ENCODE measurements around the gene C1orf50. TPM values are rescaled to one million over a fixed set of nuclear protein-coding genes. Genes with fewer than 3 reads are reported as not detected.

The C1orf50 gene
- total and polyA plus RNA-seq, 2 donors (not counting 3 experiments of a cell fraction or from before 2014, with no cell fraction given): 4.8 to 7.4 TPM

DNA sequence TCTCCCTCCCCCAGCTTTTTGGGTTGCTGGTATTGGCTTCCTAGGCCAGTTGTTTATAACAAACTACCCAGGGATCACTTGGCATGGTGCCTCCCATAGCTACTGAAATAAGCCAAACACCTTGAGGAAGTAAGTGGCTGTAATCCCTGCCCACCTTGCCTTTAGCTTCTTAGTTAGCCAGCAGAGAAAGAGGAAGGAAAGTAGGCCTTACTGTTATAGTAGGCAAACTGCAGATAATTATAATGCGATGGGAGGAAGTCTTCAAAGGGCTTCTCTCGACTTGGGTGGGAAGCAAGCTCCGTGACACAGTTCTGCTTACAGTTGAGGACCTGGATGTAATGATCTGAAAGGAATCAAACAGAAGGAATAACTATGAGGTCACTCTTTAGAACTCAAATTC lies 8.4 kb upstream of the C1orf50 start:
- Histone ChIP-seq H3K27ac (ENCODE audit: insufficient read depth, low read depth, low read length) (no peak overlapping the region), H2AFZ (ENCODE audit: low read depth, low read length) (no peak overlapping the region), H3K27me3 (ENCODE audit: control insufficient read depth in 2 of 2, insufficient read depth in 2 of 2, low read length in 2 of 2) (no peaks in the 10 kb centered on the region), H3K9me3 (replicated peaks; ENCODE audit: control insufficient read depth, insufficient read depth, low read length) (no peaks in the 10 kb centered on the region), H3K9ac (replicated peaks; ENCODE audit: extremely low read depth, insufficient read depth, low read length) (no peak overlapping the region), H3K9me1 (replicated peaks; ENCODE audit: control insufficient read depth, extremely low read depth, insufficient read depth, low read length) (no peaks in the 10 kb centered on the region), H3K4me3 (replicated peaks in 1 of 3; ENCODE audit: insufficient read depth in 1 of 3, low read depth in 1 of 3, low read length in 3 of 3) (no peak overlapping the region), H3K36me3 (ENCODE audit: control insufficient read depth in 2 of 2, extremely low read depth in 1 of 2, insufficient read depth in 2 of 2, low read length in 2 of 2) (peaks cover 18 to 52% of the 10 kb centered on the region in 2 experiments), H4K20me1 (replicated peaks; ENCODE audit: control insufficient read depth, extremely low read depth, insufficient read depth, low read length) (no peaks in the 10 kb centered on the region), H3K79me2 (ENCODE audit: control insufficient read depth, insufficient read depth, low read length) (peaks cover 12% of the 10 kb centered on the region), H3K4me1 (ENCODE audit: control insufficient read depth, extremely low read depth, insufficient read depth, low read length) (no peaks in the 10 kb centered on the region), H3K4me2 (ENCODE audit: insufficient read depth, low read length) (no peak overlapping the region)
- FAIRE-seq (no peak), DNase-seq (ENCODE audit: low read depth, low spot score) (no peak)
- TF ChIP-seq GATA2 (IDR thresholded peaks at IDR 0.05; ENCODE audit: insufficient read depth, insufficient read length, low read depth, low read length): no peak
- TF ChIP-seq FOS (IDR thresholded peaks at IDR 0.05; ENCODE audit: borderline replicate concordance, insufficient read depth, low read length): no peak
- TF ChIP-seq, protein P1, sequence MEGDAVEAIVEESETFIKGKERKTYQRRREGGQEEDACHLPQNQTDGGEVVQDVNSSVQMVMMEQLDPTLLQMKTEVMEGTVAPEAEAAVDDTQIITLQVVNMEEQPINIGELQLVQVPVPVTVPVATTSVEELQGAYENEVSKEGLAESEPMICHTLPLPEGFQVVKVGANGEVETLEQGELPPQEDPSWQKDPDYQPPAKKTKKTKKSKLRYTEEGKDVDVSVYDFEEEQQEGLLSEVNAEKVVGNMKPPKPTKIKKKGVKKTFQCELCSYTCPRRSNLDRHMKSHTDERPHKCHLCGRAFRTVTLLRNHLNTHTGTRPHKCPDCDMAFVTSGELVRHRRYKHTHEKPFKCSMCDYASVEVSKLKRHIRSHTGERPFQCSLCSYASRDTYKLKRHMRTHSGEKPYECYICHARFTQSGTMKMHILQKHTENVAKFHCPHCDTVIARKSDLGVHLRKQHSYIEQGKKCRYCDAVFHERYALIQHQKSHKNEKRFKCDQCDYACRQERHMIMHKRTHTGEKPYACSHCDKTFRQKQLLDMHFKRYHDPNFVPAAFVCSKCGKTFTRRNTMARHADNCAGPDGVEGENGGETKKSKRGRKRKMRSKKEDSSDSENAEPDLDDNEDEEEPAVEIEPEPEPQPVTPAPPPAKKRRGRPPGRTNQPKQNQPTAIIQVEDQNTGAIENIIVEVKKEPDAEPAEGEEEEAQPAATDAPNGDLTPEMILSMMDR (IDR thresholded peaks at IDR 0.05; ENCODE audit: extremely low read depth in 1 of 2, insufficient read depth in 1 of 2, low read depth in 1 of 2, low read length in 2 of 2): no peak
- TF ChIP-seq MYC (IDR thresholded peaks at IDR 0.05; ENCODE audit: low read depth, low read length): no peak
- TF ChIP-seq, protein P2, sequence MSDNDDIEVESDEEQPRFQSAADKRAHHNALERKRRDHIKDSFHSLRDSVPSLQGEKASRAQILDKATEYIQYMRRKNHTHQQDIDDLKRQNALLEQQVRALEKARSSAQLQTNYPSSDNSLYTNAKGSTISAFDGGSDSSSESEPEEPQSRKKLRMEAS (IDR thresholded peaks at IDR 0.05; ENCODE audit: insufficient read depth, insufficient read length): no peak
- no peak for TF ChIP-seq POLR2AphosphoS5 (IDR thresholded peaks at IDR 0.05; ENCODE audit: insufficient read depth, low read depth, low read length)
- no peak for TF ChIP-seq POLR2A (IDR thresholded peaks at IDR 0.05; ENCODE audit: low read depth, low read length)
- no peak for TF ChIP-seq JUN (IDR thresholded peaks at IDR 0.05; ENCODE audit: borderline replicate concordance, insufficient read depth, insufficient read length, low read depth)
- no peak for TF ChIP-seq EZH2 (IDR thresholded peaks at IDR 0.05; ENCODE audit: borderline replicate concordance, low read depth, low read length, severe bottlenecking)
- CTCF ChIA-PET: interaction anchor here (0.6 to 4.4 kb wide), 5 partner anchors 8 to 315 kb away, joined by 3 to 43 read pairs (median 5); partner anchors contain the start of genes C1orf50 and P3H1
- intact Hi-C loops (cut with micrococcal nuclease): no loop called here
- dilution Hi-C loops (cut with MboI; ENCODE audit: extremely low pct_ligation_motif_present, low sequenced_read_pairs): no loop called here
- no TSS peak for BruUV-seq (replicated peaks)
- POLR2A ChIA-PET: no interaction called here

All from endothelial cell of umbilical vein (primary cell).